Adipose tissue (tissue), 3 donors: ENCODE measurements around the gene PIGN. TPM values are rescaled to one million over a fixed set of nuclear protein-coding genes. Genes with fewer than 3 reads are reported as not detected.

Source experiments
- H3K27ac ChIP-seq: one replicate; pipeline ENCODE4 v1.5.1; 2013; ENCODE audit warnings: low read depth, low read length
- WGBS, 3 donors: extraction: QIAGEN DNeasy Blood & Tissue Kit; methylation state at CpG; one replicate each; pipeline ENCODE4 v1.1.7; 2013; 5-methylcytosine and 5-hydroxymethylcytosine counted together
- polyA plus RNA-seq, 3 donors: library from polyadenylated mRNA; stranded (reverse); fragments of 200-250 nt; gene quantifications; one replicate each; pipeline ENCODE4 v1.2.3, GENCODE V29; 2013
- donor health status: healthy with polysubstance abuse.
- donor health status: Bipolar disorder and iron deficiency.
- donor health status: healthy.

Gene PIGN
- polyA plus RNA-seq, 3 donors, result 5.9 to 9.4 (median 8.0) TPM

DNA sequence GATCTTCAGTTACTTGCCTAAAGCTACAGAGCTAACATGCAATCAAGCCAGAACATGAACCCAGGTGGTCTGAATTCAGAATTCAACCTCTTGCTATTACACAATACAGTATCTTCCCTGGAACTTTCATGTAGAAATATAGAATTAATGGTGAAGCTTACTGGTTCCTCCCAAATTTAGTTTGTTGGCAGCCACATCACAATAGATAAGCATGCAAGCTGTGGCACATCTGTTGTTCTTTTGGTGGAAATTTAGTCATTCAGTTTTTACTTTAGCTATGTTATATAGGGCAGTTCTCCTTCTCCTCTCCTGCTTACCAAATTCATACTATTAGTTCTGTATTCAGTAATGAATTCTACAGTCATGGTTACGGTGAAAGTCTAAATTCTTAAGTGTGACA lies 193.0 kb downstream of the PIGN start:
- no peak overlapping the region for H3K27ac ChIP-seq
- WGBS, 3 donors, result 93 to 100% (median 100%) methylated on average over 1 of the region's 1 CpG

DNA sequence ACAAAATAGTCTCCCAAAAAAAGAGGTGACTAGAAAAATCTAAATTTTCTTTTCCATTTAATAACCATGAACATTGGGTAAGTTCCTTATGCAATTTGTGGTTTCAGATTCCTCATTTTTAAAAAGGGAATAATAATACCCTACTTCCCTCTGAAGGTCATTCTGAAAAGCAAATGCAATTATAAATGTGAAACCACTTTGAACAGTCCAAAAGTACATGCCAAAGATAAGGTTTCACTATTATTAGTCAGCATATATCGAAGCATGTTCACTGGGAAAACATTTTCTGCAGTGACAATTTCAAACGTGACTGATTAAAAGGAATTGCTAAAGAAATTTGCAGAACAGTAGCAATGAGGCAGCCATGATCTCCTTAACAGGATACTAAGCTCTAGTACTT lies 193.9 kb downstream of the PIGN start:
- WGBS, 3 donors, result 0 to 2% (median 2%) methylated on average over 2 of the region's 2 CpGs
- no peak overlapping the region for H3K27ac ChIP-seq

DNA sequence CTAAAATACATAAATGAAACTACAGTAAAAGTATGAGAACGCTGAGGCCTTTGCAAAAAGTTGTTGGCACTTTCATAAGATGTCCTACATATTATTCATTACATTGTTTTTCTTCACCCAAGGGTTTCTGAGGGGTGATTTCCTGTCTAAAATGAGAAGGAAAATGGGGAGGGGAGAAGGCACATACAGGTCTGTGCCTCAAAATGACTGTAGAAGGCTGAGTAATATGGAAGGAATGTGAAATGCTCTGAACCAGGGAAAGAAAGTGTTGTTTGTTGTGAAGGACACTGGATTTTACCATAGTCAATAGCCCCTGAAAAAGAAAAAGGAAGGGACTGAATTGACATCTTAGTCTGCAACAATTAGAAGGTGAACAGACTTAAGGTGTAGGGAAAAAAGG lies 194.6 kb downstream of the PIGN start:
- H3K27ac ChIP-seq, result no peak overlapping the region
- 51 to 85% (median 63%) methylated on average over 1 of the region's 1 CpG for WGBS, 3 donors

DNA sequence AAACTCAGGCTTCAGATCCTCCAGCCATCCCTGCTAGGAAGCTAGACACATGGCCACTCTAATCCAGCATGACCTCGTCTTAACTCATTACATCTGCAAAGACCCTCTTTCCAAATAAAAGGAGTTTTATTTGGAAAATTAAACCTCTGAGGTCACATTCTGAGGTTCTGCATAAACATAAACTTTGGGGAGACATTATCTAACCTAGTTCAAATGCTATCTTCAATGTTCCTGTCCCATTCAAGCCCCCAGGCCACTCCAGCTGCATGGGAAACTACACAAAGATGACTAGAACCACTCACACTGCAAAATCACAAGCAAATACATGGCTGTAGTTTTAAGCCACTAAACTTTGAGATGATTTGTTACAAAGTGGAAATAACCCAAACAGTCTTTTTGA lies 195.0 kb downstream of the PIGN start:
- no peak overlapping the region for H3K27ac ChIP-seq

DNA sequence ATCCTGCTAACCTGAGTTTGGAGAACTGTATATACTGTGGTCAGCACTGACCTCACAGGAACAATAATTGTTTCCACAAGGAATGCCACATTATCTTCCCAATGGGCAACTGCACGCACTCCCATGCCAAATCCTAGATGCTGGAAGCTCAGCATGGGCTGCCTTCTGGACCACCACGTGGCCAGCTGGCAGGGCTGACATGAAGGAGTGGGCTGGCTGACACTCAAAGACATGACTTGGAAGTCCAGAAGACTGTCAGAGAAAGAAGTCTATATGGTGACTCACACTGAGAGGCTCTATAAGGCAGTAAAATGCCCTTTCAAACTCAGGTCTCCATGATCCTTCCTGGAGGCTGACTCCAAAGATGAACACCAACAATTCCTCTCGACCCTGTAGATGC lies 195.7 kb downstream of the PIGN start:
- WGBS, 3 donors, result 75 to 89% (median 88%) methylated on average over 3 of the region's 3 CpGs
- no peak overlapping the region for H3K27ac ChIP-seq

More for the DNA sequence above, 195.0 kb downstream of the PIGN start:
- WGBS, 3 donors, result 81 to 100% (median 93%) methylated on average over 1 of the region's 1 CpG

Other genes starting within 250 kb of the PIGN start
- 1 to 10 TPM; 5.2 to 9.2 (median 5.6) TPM for gene RELCH, start 199 bp upstream of the PIGN start, polyA plus RNA-seq
- gene TNFRSF11A, start 138.3 kb upstream of the PIGN start, polyA plus RNA-seq, result under 1 TPM; 0.34 to 1.00 (median 0.60) TPM